SK-N-SH treated with all-trans-retinoic acid at 6 μM for 48 hours (cell line): ENCODE data around the gene SMCHD1.

Experiments
- ARNTL ChIP-seq: fragments of 450-650 bp; formaldehyde crosslinking; IDR thresholded peaks from 2 replicates; pipeline ENCODE4 v1.5.0; 2020; ENCODE audit warnings: low read depth, mild to moderate bottlenecking, moderate library complexity, borderline replicate concordance
- CSDC2 ChIP-seq: fragments of 250-450 bp; sonication (Bioruptor Pico); IDR thresholded peaks from 2 replicates; pipeline ENCODE4 v1.5.0; 2020; ENCODE audit warnings: mild to moderate bottlenecking, moderate library complexity
- OSR1 ChIP-seq: fragments of 250-450 bp; sonication (Bioruptor Pico); IDR thresholded peaks from 2 replicates; pipeline ENCODE4 v1.8.0; 2022; ENCODE audit warnings: moderate library complexity, mild to moderate bottlenecking, inconsistent platforms
- PATZ1 ChIP-seq: fragments of 250-450 bp; sonication (Bioruptor Pico); IDR thresholded peaks from 2 replicates; pipeline ENCODE4 v1.8.0; 2020; ENCODE audit warnings: mild to moderate bottlenecking, moderate library complexity, borderline replicate concordance
- POU6F1 ChIP-seq: fragments of 250-450 bp; sonication (Bioruptor Pico); IDR thresholded peaks from 2 replicates; pipeline ENCODE4 v1.8.0; 2021; ENCODE audit warnings: low read depth, mild to moderate bottlenecking, moderate library complexity, borderline replicate concordance
- RARB ChIP-seq: fragments of 250-450 bp; sonication (Bioruptor Pico); IDR thresholded peaks from 2 replicates; pipeline ENCODE4 v1.8.0; 2021; ENCODE audit warnings: mild to moderate bottlenecking, moderate library complexity
- SNAI2 ChIP-seq: fragments of 250-450 bp; sonication (Bioruptor Pico); IDR thresholded peaks from 2 replicates; pipeline ENCODE4 v1.5.0; 2020; ENCODE audit warnings: mild to moderate bottlenecking, moderate library complexity
- TCF4 ChIP-seq: fragments of 250-450 bp; sonication (Bioruptor Pico); IDR thresholded peaks from 2 replicates; pipeline ENCODE4 v1.8.0; 2021; ENCODE audit warnings: mild to moderate bottlenecking, moderate library complexity, borderline replicate concordance
- TOX ChIP-seq: fragments of 250-450 bp; sonication (Bioruptor Pico); IDR thresholded peaks from 2 replicates; pipeline ENCODE4 v1.8.0; 2021; ENCODE audit warnings: mild to moderate bottlenecking, moderate library complexity, borderline replicate concordance
- ZFP3 ChIP-seq: fragments of 250-450 bp; sonication (Bioruptor Pico); IDR thresholded peaks from 2 replicates; pipeline ENCODE4 v1.5.0; 2020; ENCODE audit warnings: mild to moderate bottlenecking, moderate library complexity
- ZFP30 ChIP-seq: fragments of 450-650 bp; formaldehyde crosslinking; IDR thresholded peaks from 2 replicates; pipeline ENCODE4 v1.5.0; 2022; ENCODE audit warnings: mild to moderate bottlenecking, moderate library complexity
- ZNF565 ChIP-seq: fragments of 450-650 bp; formaldehyde crosslinking; conservative IDR thresholded peaks from 2 replicates; pipeline ENCODE4 v1.5.0; 2020; ENCODE audit warnings: low read depth, mild to moderate bottlenecking, moderate library complexity
- ZNF70 ChIP-seq: fragments of 450-650 bp; formaldehyde crosslinking; IDR thresholded peaks from 2 replicates; pipeline ENCODE4 v1.5.0; 2020; ENCODE audit warnings: mild to moderate bottlenecking, moderate library complexity
- TF ChIP-seq, protein P1 (sequence below): fragments of 250-450 bp; sonication (Bioruptor Pico); IDR thresholded peaks from 2 replicates; pipeline ENCODE4 v1.5.0; 2020; ENCODE audit warnings: mild to moderate bottlenecking, moderate library complexity

- no peak for TF ChIP-seq OSR1 (CRISPR knock-in tag)
- TF ChIP-seq PATZ1 (CRISPR knock-in tag) = no peak
- TF ChIP-seq ZNF565 (CRISPR knock-in tag) = no peak
- no peak for TF ChIP-seq ARNTL (CRISPR knock-in tag)
- no peak for TF ChIP-seq TCF4
- TF ChIP-seq ZFP3 (CRISPR knock-in tag) = no peak
- TF ChIP-seq SNAI2 (CRISPR knock-in tag) = no peak
- TF ChIP-seq CSDC2 (CRISPR knock-in tag) = no peak
- no peak for TF ChIP-seq TOX (CRISPR knock-in tag)
- no peak for TF ChIP-seq ZNF70 (CRISPR knock-in tag)
- no peak for TF ChIP-seq RARB (CRISPR knock-in tag)
- no peak for TF ChIP-seq ZFP30
- TF ChIP-seq POU6F1 (CRISPR knock-in tag) = no peak
- TF ChIP-seq, protein P1, sequence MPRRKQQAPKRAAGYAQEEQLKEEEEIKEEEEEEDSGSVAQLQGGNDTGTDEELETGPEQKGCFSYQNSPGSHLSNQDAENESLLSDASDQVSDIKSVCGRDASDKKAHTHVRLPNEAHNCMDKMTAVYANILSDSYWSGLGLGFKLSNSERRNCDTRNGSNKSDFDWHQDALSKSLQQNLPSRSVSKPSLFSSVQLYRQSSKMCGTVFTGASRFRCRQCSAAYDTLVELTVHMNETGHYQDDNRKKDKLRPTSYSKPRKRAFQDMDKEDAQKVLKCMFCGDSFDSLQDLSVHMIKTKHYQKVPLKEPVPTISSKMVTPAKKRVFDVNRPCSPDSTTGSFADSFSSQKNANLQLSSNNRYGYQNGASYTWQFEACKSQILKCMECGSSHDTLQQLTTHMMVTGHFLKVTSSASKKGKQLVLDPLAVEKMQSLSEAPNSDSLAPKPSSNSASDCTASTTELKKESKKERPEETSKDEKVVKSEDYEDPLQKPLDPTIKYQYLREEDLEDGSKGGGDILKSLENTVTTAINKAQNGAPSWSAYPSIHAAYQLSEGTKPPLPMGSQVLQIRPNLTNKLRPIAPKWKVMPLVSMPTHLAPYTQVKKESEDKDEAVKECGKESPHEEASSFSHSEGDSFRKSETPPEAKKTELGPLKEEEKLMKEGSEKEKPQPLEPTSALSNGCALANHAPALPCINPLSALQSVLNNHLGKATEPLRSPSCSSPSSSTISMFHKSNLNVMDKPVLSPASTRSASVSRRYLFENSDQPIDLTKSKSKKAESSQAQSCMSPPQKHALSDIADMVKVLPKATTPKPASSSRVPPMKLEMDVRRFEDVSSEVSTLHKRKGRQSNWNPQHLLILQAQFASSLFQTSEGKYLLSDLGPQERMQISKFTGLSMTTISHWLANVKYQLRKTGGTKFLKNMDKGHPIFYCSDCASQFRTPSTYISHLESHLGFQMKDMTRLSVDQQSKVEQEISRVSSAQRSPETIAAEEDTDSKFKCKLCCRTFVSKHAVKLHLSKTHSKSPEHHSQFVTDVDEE (CRISPR knock-in tag) = no peak
Observed at GRCh38 chr18:2654928-2655177, 673 bp upstream of the SMCHD1 start.
